ENCODE results near the gene PPM1H.

Gene PPM1H

DNA sequence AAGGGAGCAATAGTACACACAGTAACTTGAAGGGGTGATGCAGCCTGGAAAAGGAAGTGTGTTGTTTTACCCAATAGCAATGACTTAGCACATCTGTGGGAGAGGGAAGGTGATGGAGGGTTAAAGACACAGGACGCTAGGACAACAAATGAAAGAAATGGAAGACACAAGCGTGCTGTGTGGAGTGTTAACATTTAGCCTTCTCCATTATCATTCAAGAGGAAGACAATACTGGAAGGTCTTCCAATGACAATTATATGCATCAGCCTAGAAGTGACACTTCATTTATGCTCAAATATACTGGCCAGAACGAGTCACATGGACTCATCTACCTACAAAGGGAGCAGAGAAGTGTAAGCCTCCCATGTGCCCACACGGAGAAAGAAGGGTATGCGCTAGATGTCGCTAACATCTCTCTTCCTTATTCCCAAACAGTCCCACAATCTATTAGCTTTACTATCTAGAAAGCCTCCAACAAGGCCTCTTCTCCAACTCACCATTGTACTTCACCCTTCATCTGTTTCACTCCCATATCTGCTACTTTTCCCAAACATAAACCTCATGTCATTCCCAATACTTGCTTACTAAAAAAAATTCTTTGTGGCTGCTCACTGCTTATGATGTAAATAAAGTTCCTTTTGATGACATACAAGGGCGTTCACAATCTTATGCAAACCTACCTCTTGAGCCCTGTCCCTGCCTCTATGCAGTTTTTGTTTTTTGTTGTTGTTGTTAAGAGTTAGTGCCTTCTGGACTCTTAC, 20.3 kb downstream of the PPM1H start:
- Histone ChIP-seq H4K91ac (ENCODE audit: low read length) (no peak overlapping the region), H3K18ac (ENCODE audit: low read depth in 1 of 2, low read length in 2 of 2) (no peak overlapping the region), H2AFZ (ENCODE audit: low read depth, low read length) (no peak overlapping the region), H3K27ac (ENCODE audit: low read length, poor library complexity, severe bottlenecking) (no peak overlapping the region), H3K27me3 (ENCODE audit: control insufficient read depth in 1 of 2, insufficient read depth in 1 of 2, low read length in 2 of 2) (peaks cover 0 to 45% of the 10 kb centered on the region in 2 experiments), H3K9ac (ENCODE audit: low read length) (no peak overlapping the region), H3K23ac (ENCODE audit: low read length in 2 of 2) (no peak overlapping the region), H2BK120ac (ENCODE audit: low read depth, low read length) (no peak overlapping the region), H2BK15ac (ENCODE audit: low read depth, poor library complexity, severe bottlenecking) (no peak overlapping the region), H3K14ac (ENCODE audit: low read length in 2 of 2) (no peak overlapping the region), H2BK12ac (ENCODE audit: low read length in 2 of 2) (no peak overlapping the region), H2AK5ac (ENCODE audit: low read length, severe bottlenecking) (no peak overlapping the region), H3K4ac (ENCODE audit: low read depth in 1 of 2, low read length in 2 of 2) (no peak overlapping the region), H2BK5ac (ENCODE audit: low read depth, low read length, poor library complexity, severe bottlenecking) (no peak overlapping the region), H4K8ac (ENCODE audit: low read length) (no peak overlapping the region), H3K4me2 (ENCODE audit: low read length, poor library complexity, severe bottlenecking) (no peak overlapping the region), H3K4me3 (ENCODE audit: insufficient read depth in 1 of 2, low read depth in 1 of 2, low read length in 2 of 2) (no peak overlapping the region), H3K79me1 (replicated peaks; ENCODE audit: low read length, poor library complexity, severe bottlenecking) (peaks cover 2% of the 10 kb centered on the region), H3K36me3 (ENCODE audit: control insufficient read depth in 1 of 2, insufficient read depth in 2 of 2, low read depth in 1 of 2, low read length in 2 of 2) (no peaks in the 10 kb centered on the region), H3K4me1 (ENCODE audit: control insufficient read depth, insufficient read depth, low read depth, low read length) (peaks cover 4% of the 10 kb centered on the region), H3K9me3 (ENCODE audit: control insufficient read depth, low read length) (no peaks in the 10 kb centered on the region)
- WGBS, result 88% methylated on average over 5 of the region's 7 CpGs
- DNase-seq, result no peak

DNA sequence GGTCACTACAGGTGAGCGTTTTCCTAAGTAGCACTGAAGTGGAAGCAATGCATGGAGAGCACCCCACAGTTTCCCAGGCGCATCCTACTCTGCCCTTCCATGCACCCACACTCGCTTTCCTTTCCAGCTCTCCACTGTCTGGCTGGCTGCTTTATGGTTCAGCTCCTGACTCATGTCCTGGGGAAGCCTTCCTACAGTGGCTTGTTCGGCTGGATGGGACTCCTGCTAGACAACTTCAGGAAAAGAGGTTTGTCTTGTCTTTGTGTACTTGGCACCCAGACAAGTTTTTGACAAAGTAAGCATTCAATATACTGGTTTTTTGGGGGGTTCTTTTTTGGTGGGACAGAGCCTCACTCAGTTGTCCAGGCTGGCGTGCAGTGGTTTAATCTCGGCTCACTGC, 21.6 kb downstream of the PPM1H start:
- peaks cover 2% of the 10 kb centered on the region for H3K79me1 ChIP-seq (replicated peaks; ENCODE audit: low read length, poor library complexity, severe bottlenecking)
- no peak overlapping the region for H2BK12ac ChIP-seq (ENCODE audit: low read length in 2 of 2)
- no peak overlapping the region for H3K9ac ChIP-seq (ENCODE audit: low read length)
- DNase-seq, result no peak
- no peak overlapping the region for H4K8ac ChIP-seq (ENCODE audit: low read length)
- H3K4ac ChIP-seq (ENCODE audit: low read depth in 1 of 2, low read length in 2 of 2), result no peak overlapping the region
- no peak overlapping the region for H3K18ac ChIP-seq (ENCODE audit: low read depth in 1 of 2, low read length in 2 of 2)
- 92% methylated on average over 6 of the region's 6 CpGs for WGBS
- no peak overlapping the region for H2BK5ac ChIP-seq (ENCODE audit: low read depth, low read length, poor library complexity, severe bottlenecking)
- H3K4me1 ChIP-seq (ENCODE audit: control insufficient read depth, insufficient read depth, low read depth, low read length), result peaks cover 3% of the 10 kb centered on the region
- H3K27me3 ChIP-seq (ENCODE audit: control insufficient read depth in 1 of 2, insufficient read depth in 1 of 2, low read length in 2 of 2), result peaks cover 0 to 44% of the 10 kb centered on the region in 2 experiments
- H2AFZ ChIP-seq (ENCODE audit: low read depth, low read length), result no peak overlapping the region
- H2AK5ac ChIP-seq (ENCODE audit: low read length, severe bottlenecking), result no peak overlapping the region
- no peak overlapping the region for H2BK120ac ChIP-seq (ENCODE audit: low read depth, low read length)
- H3K23ac ChIP-seq (ENCODE audit: low read length in 2 of 2), result no peak overlapping the region
- H3K14ac ChIP-seq (ENCODE audit: low read length in 2 of 2), result no peak overlapping the region
- no peak overlapping the region for H3K27ac ChIP-seq (ENCODE audit: low read length, poor library complexity, severe bottlenecking)
- no peak overlapping the region for H3K4me2 ChIP-seq (ENCODE audit: low read length, poor library complexity, severe bottlenecking)
- no peak overlapping the region for H3K4me3 ChIP-seq (ENCODE audit: insufficient read depth in 1 of 2, low read depth in 1 of 2, low read length in 2 of 2)
- no peak overlapping the region for H2BK15ac ChIP-seq (ENCODE audit: low read depth, poor library complexity, severe bottlenecking)
- no peak overlapping the region for H4K91ac ChIP-seq (ENCODE audit: low read length)
- no peaks in the 10 kb centered on the region for H3K9me3 ChIP-seq (ENCODE audit: control insufficient read depth, low read length)
- no peaks in the 10 kb centered on the region for H3K36me3 ChIP-seq (ENCODE audit: control insufficient read depth in 1 of 2, insufficient read depth in 2 of 2, low read depth in 1 of 2, low read length in 2 of 2)

DNA sequence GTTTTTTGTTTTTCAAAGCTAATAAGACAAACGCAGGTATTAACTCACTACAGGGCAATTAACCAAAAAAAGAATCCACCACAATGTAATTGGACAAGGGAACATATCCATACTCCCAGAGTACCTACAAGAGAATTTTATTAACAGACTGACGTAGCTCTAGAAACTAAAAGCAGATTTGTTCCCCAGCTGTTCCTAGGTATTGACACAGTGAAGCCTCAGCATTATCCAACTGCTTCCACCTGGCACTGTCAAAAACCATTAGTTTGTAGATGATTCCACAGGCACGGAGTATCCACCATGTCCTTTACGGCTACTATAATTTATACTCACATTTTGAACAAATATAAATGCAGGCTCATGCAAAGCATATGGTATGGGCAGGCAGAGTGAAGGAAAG, 22.3 kb downstream of the PPM1H start:
- no peak overlapping the region for H2AFZ ChIP-seq (ENCODE audit: low read depth, low read length)
- H3K4me1 ChIP-seq (ENCODE audit: control insufficient read depth, insufficient read depth, low read depth, low read length), result peaks cover 1% of the 10 kb centered on the region
- H3K18ac ChIP-seq (ENCODE audit: low read depth in 1 of 2, low read length in 2 of 2), result no peak overlapping the region
- no peak overlapping the region for H4K91ac ChIP-seq (ENCODE audit: low read length)
- H3K4me3 ChIP-seq (ENCODE audit: insufficient read depth in 1 of 2, low read depth in 1 of 2, low read length in 2 of 2), result no peak overlapping the region
- no peak overlapping the region for H2AK5ac ChIP-seq (ENCODE audit: low read length, severe bottlenecking)
- no peak overlapping the region for H2BK15ac ChIP-seq (ENCODE audit: low read depth, poor library complexity, severe bottlenecking)
- H3K36me3 ChIP-seq (ENCODE audit: control insufficient read depth in 1 of 2, insufficient read depth in 2 of 2, low read depth in 1 of 2, low read length in 2 of 2), result no peaks in the 10 kb centered on the region
- H3K23ac ChIP-seq (ENCODE audit: low read length in 2 of 2), result no peak overlapping the region
- H2BK120ac ChIP-seq (ENCODE audit: low read depth, low read length), result no peak overlapping the region
- peaks cover 2% of the 10 kb centered on the region for H3K79me1 ChIP-seq (replicated peaks; ENCODE audit: low read length, poor library complexity, severe bottlenecking)
- H3K27ac ChIP-seq (ENCODE audit: low read length, poor library complexity, severe bottlenecking), result no peak overlapping the region
- H2BK12ac ChIP-seq (ENCODE audit: low read length in 2 of 2), result no peak overlapping the region
- no peak overlapping the region for H3K9ac ChIP-seq (ENCODE audit: low read length)
- no peak overlapping the region for H3K4me2 ChIP-seq (ENCODE audit: low read length, poor library complexity, severe bottlenecking)
- no peak overlapping the region for H2BK5ac ChIP-seq (ENCODE audit: low read depth, low read length, poor library complexity, severe bottlenecking)
- no peak overlapping the region for H3K4ac ChIP-seq (ENCODE audit: low read depth in 1 of 2, low read length in 2 of 2)
- H3K14ac ChIP-seq (ENCODE audit: low read length in 2 of 2), result no peak overlapping the region
- no peak overlapping the region for H4K8ac ChIP-seq (ENCODE audit: low read length)
- 66% methylated on average over 4 of the region's 4 CpGs for WGBS
- DNase-seq, result no peak
- H3K9me3 ChIP-seq (ENCODE audit: control insufficient read depth, low read length), result no peaks in the 10 kb centered on the region
- H3K27me3 ChIP-seq (ENCODE audit: control insufficient read depth in 1 of 2, insufficient read depth in 1 of 2, low read length in 2 of 2), result peaks cover 0 to 44% of the 10 kb centered on the region in 2 experiments

DNA sequence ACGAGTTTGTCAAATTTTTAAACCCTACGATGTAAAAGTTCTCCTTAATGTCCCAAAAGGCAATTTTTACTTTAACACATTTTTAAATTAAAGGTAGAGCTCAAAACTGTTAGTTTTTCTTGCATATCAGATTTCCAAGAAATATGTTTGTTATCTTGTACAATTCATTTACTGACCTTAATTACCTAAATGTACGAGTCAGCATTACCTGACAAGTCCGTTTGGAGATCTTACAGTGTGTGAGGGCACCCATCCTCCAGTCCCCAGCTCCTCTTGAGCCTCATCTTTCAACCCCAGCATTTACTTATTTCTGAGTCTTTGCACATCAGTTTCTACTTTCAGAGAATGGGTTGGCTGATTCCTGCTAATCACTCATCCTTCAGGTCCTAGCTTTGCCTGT, 23.7 kb downstream of the PPM1H start:
- Histone ChIP-seq H3K23ac (ENCODE audit: low read length in 2 of 2) (no peak overlapping the region), H4K91ac (ENCODE audit: low read length) (no peak overlapping the region), H2AK5ac (ENCODE audit: low read length, severe bottlenecking) (no peak overlapping the region), H3K4me2 (ENCODE audit: low read length, poor library complexity, severe bottlenecking) (no peak overlapping the region), H2BK12ac (ENCODE audit: low read length in 2 of 2) (no peak overlapping the region), H2BK120ac (ENCODE audit: low read depth, low read length) (no peak overlapping the region), H3K18ac (ENCODE audit: low read depth in 1 of 2, low read length in 2 of 2) (no peak overlapping the region), H3K4me3 (ENCODE audit: insufficient read depth in 1 of 2, low read depth in 1 of 2, low read length in 2 of 2) (no peak overlapping the region), H2BK5ac (ENCODE audit: low read depth, low read length, poor library complexity, severe bottlenecking) (no peak overlapping the region), H3K27ac (ENCODE audit: low read length, poor library complexity, severe bottlenecking) (no peak overlapping the region), H3K27me3 (ENCODE audit: control insufficient read depth in 1 of 2, insufficient read depth in 1 of 2, low read length in 2 of 2) (peaks cover 0 to 48% of the 10 kb centered on the region in 2 experiments), H3K9ac (ENCODE audit: low read length) (no peak overlapping the region), H3K4me1 (ENCODE audit: control insufficient read depth, insufficient read depth, low read depth, low read length) (peaks cover 1% of the 10 kb centered on the region), H3K9me3 (ENCODE audit: control insufficient read depth, low read length) (no peaks in the 10 kb centered on the region), H4K8ac (ENCODE audit: low read length) (no peak overlapping the region), H3K4ac (ENCODE audit: low read depth in 1 of 2, low read length in 2 of 2) (no peak overlapping the region), H3K36me3 (ENCODE audit: control insufficient read depth in 1 of 2, insufficient read depth in 2 of 2, low read depth in 1 of 2, low read length in 2 of 2) (no peaks in the 10 kb centered on the region), H3K79me1 (replicated peaks; ENCODE audit: low read length, poor library complexity, severe bottlenecking) (no peaks in the 10 kb centered on the region), H3K14ac (ENCODE audit: low read length in 2 of 2) (no peak overlapping the region), H2BK15ac (ENCODE audit: low read depth, poor library complexity, severe bottlenecking) (no peak overlapping the region), H2AFZ (ENCODE audit: low read depth, low read length) (no peak overlapping the region)
- no peak for DNase-seq
- 69% methylated on average over 2 of the region's 4 CpGs for WGBS

Measured in mesenchymal stem cell (in vitro differentiated cells and primary cell).